AG04450 (cell line): ENCODE measurements around the gene UBR4. TPM values are rescaled to one million over a fixed set of nuclear protein-coding genes. Genes with fewer than 3 reads are reported as not detected.

ENCODE experiments used
- CTCF ChIA-PET: fragments of 300-600, 350-600 bp; formaldehyde crosslinking; extraction: SDS; loops from one replicate; lab custom pipeline; 2022; ENCODE audit warnings: antibody characterized with exemption, inconsistent platforms; lab: Charles Lee
- POLR2A ChIA-PET: fragments of 350-600 bp; formaldehyde crosslinking; extraction: SDS; loops from one replicate; lab custom pipeline; 2021; ENCODE audit warnings: antibody characterized with exemption, inconsistent platforms; lab: Yijun Ruan, JAX
- DNase-seq: peaks from one replicate; pipeline ENCODE4 v3.0.0-alpha.2; 2011; ENCODE audit warnings: low read depth, low spot score
- H3K27ac ChIP-seq: one replicate; pipeline ENCODE4 v1.5.1; 2012; ENCODE audit warnings: low read depth, low read length, control low read depth
- H3K27me3 ChIP-seq: one replicate; pipeline ENCODE4 v1.6.0; 2012; ENCODE audit warnings: low read length; ENCODE audit not compliant: control insufficient read depth, insufficient read depth
- H3K4me3 ChIP-seq: 2 replicates; pipeline ENCODE4 v1.5.1; 2011; ENCODE audit warnings: mild to moderate bottlenecking, low read depth, low read length, control low read depth
- H3K9me3 ChIP-seq: 2 replicates; pipeline ENCODE4 v1.5.1; 2012; ENCODE audit warnings: low read length; ENCODE audit not compliant: control insufficient read depth, insufficient read depth
- polyA plus RNA-seq: library from polyadenylated mRNA; depleted of rRNA; stranded (reverse); fragments of >200 nt; gene quantifications from 2 replicates; pipeline ENCODE4 v1.2.3, GENCODE V29; 2011
- TF ChIP-seq, protein P1 (sequence below): IDR thresholded peaks from 2 replicates; pipeline ENCODE4 v1.5.1; 2011; ENCODE audit warnings: low read depth, low read length, control low read depth, inconsistent platforms

Gene UBR4
- polyA plus RNA-seq, 1 experiment: 91.9 TPM

DNA sequence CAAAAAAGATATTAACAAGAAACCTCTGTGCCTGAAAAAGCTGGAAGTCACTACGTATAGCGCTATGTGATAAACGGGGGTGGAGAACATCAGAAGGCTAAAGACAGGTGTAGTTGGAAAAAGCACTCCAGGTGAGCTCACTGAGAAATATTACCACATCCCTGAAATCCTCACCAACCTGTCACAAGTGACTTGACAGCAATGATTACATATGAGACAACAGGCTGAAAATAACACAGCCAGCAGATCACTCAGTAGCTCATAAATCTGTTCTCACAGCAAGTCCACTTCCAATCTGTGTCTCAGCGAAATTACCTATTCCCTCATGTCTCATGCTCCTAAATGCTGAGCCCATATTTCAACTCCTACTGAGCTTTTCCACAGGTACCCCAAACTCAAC lies 120.5 kb downstream of the UBR4 start:
- no peaks in the 10 kb centered on the region for H3K9me3 ChIP-seq
- H3K27me3 ChIP-seq: no peaks in the 10 kb centered on the region
- no peak overlapping the region for H3K27ac ChIP-seq
- CTCF ChIA-PET: interaction anchor here (1.0 to 7.6 kb wide), 6 partner anchors 13 to 214 kb away, joined by 3 to 82 read pairs (median 4); no protein-coding TSS in a partner anchor
- POLR2A ChIA-PET: no interaction called here
- no peak overlapping the region for H3K4me3 ChIP-seq
- TF ChIP-seq, protein P1, sequence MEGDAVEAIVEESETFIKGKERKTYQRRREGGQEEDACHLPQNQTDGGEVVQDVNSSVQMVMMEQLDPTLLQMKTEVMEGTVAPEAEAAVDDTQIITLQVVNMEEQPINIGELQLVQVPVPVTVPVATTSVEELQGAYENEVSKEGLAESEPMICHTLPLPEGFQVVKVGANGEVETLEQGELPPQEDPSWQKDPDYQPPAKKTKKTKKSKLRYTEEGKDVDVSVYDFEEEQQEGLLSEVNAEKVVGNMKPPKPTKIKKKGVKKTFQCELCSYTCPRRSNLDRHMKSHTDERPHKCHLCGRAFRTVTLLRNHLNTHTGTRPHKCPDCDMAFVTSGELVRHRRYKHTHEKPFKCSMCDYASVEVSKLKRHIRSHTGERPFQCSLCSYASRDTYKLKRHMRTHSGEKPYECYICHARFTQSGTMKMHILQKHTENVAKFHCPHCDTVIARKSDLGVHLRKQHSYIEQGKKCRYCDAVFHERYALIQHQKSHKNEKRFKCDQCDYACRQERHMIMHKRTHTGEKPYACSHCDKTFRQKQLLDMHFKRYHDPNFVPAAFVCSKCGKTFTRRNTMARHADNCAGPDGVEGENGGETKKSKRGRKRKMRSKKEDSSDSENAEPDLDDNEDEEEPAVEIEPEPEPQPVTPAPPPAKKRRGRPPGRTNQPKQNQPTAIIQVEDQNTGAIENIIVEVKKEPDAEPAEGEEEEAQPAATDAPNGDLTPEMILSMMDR: no peak
- DNase-seq: no peak

GRCh38 chr1:19088717-19089442 lies 121.2 kb downstream of the UBR4 start:
- DNase-seq: no peak
- POLR2A ChIA-PET: no interaction called here
- CTCF ChIA-PET: interaction anchor here (1.0 to 7.6 kb wide), 5 partner anchors 13 to 213 kb away, joined by 3 to 82 read pairs (median 4); no protein-coding TSS in a partner anchor
- TF ChIP-seq, protein P1: no peak
- Histone ChIP-seq H3K4me3 (no peak overlapping the region), H3K27me3 (no peaks in the 10 kb centered on the region), H3K9me3 (no peaks in the 10 kb centered on the region), H3K27ac (no peak overlapping the region)

GRCh38 chr1:19087737-19088594 lies 122.1 kb downstream of the UBR4 start:
- H3K9me3 ChIP-seq: no peaks in the 10 kb centered on the region
- TF ChIP-seq, protein P1: no peak
- ChIA-PET POLR2A (no interaction called here), CTCF (interaction anchor here (0.8 to 7.6 kb wide), 5 partner anchors 8 to 212 kb away, joined by 4 to 82 read pairs (median 4); no protein-coding TSS in a partner anchor)
- no peak overlapping the region for H3K4me3 ChIP-seq
- DNase-seq: no peak
- peak overlapping the region; percentile 41 for H3K27ac ChIP-seq
- H3K27me3 ChIP-seq: no peaks in the 10 kb centered on the region

- Histone ChIP-seq H3K9me3 (no peaks in the 10 kb centered on the region), H3K27ac (peak overlapping the region; percentile 41), H3K27me3 (no peaks in the 10 kb centered on the region), H3K4me3 (no peak overlapping the region)
- ChIA-PET POLR2A (no interaction called here), CTCF (interaction anchor here (0.8 to 7.6 kb wide), 4 partner anchors 9 to 180 kb away, joined by 4 to 82 read pairs (median 14); no protein-coding TSS in a partner anchor)
- DNase-seq: no peak
- TF ChIP-seq, protein P1: no peak
These were observed 122.9 kb downstream of the UBR4 start for GRCh38 chr1:19087017-19087736.
